ENCODE measurements around the gene TEX14.

The TEX14 gene

DNA sequence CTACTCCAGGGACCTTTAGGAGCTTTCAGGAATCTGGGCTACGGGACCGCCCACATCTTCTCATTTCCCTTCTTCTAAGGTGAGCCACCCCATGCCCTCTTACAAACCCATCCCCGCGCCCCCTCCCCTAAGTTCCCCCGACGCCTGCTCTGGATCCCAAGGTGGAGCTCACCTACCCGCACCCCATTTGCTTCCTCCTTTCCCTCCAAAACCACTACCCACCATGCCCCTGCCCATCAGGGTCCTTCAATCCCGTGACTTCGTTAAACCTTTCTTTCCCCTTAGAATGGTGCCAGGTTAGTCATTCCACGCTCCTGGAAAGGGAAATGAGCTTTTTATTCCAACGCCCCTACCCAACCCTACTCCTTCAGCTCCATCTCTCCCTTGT is 177.1 kb downstream of the TEX14 start:
- H3K4me3 ChIP-seq (replicated peaks; ENCODE audit: insufficient read depth, low read length) = peak overlapping the region; percentile 78
- H3K27ac ChIP-seq (replicated peaks) = no peak overlapping the region
- TF ChIP-seq GABPA (IDR thresholded peaks at IDR 0.05; ENCODE audit: low read depth) = no peak
- TF ChIP-seq SPI1 (IDR thresholded peaks at IDR 0.05; ENCODE audit: borderline replicate concordance, low read depth) = no peak
- TF ChIP-seq REST (IDR thresholded peaks at IDR 0.05; ENCODE audit: insufficient replicate concordance, low read depth) = no peak
- TF ChIP-seq POLR2AphosphoS5 (IDR thresholded peaks at IDR 0.05; ENCODE audit: low read depth) = no peak
- TF ChIP-seq, protein P1, sequence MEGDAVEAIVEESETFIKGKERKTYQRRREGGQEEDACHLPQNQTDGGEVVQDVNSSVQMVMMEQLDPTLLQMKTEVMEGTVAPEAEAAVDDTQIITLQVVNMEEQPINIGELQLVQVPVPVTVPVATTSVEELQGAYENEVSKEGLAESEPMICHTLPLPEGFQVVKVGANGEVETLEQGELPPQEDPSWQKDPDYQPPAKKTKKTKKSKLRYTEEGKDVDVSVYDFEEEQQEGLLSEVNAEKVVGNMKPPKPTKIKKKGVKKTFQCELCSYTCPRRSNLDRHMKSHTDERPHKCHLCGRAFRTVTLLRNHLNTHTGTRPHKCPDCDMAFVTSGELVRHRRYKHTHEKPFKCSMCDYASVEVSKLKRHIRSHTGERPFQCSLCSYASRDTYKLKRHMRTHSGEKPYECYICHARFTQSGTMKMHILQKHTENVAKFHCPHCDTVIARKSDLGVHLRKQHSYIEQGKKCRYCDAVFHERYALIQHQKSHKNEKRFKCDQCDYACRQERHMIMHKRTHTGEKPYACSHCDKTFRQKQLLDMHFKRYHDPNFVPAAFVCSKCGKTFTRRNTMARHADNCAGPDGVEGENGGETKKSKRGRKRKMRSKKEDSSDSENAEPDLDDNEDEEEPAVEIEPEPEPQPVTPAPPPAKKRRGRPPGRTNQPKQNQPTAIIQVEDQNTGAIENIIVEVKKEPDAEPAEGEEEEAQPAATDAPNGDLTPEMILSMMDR (IDR thresholded peaks at IDR 0.05; ENCODE audit: insufficient read depth, low read length) = no peak
- H3K27me3 ChIP-seq (ENCODE audit: insufficient read depth, poor library complexity, severe bottlenecking) = no peaks in the 10 kb centered on the region
- DNase-seq (ENCODE audit: low read depth in 1 of 2, low spot score in 1 of 2) = no peak

DNA sequence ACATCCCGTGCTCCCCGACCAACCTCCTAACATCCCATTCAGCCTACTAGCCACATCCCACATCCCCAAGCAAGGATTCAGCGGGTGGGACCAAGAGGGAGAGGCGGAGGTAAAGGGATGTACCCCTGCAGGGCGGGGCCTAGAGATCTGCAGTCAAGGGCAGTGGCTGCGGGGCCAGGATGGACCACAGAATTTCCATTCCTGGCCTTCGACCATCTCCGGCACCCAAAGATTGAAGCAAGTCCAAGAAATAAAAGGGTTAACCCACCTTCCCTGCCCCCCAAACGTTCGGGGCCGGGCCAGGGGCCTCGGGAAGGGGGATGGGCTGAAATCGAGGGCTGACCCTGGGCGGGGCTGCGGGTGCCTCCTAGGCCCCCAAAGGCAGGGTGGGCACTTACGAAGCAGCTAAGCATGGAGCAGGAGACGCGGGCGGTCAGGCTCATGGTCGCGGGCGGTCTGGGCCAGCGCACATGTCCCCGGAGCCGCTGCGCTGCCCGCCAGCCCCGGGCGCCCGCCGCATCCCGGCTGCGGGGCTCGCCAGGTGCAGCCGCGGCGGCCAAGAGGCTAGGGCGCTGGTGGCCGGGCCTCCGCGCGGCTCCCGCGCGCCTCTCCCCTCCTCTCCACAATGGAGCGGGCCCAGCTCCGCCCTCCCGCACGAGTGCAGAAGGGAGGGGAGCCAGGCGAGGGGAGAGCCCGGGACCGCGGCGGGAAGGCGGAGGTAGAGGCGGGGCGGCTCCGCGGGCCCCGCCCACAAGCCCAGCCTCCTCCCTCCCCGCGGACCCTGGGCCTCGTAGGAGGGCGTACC is 177.7 kb downstream of the TEX14 start, which contains the start of gene MTMR4:
Gene MTMR4, minus strand, starts transcription at position 674 of the 805 bp plus-strand sequence. Its CDS starts 231 bp downstream, at position 443.
- no peaks in the 10 kb centered on the region for H3K27me3 ChIP-seq (ENCODE audit: insufficient read depth, poor library complexity, severe bottlenecking)
- peak; percentile 55 to 73 for DNase-seq (ENCODE audit: low read depth in 1 of 2, low spot score in 1 of 2)
- TF ChIP-seq, protein P1 (IDR thresholded peaks at IDR 0.05; ENCODE audit: insufficient read depth, low read length) = no peak
- no peak for TF ChIP-seq SPI1 (IDR thresholded peaks at IDR 0.05; ENCODE audit: borderline replicate concordance, low read depth)
- TF ChIP-seq GABPA (IDR thresholded peaks at IDR 0.05; ENCODE audit: low read depth) = no peak
- TF ChIP-seq POLR2AphosphoS5 (IDR thresholded peaks at IDR 0.05; ENCODE audit: low read depth) = no peak
- TF ChIP-seq REST (IDR thresholded peaks at IDR 0.05; ENCODE audit: insufficient replicate concordance, low read depth) = no peak
- H3K27ac ChIP-seq (replicated peaks) = peak within 1 kb of the TSS; percentile 40; the same call in 1 of the 2 replicates
- H3K4me3 ChIP-seq (replicated peaks; ENCODE audit: insufficient read depth, low read length) = peak within 1 kb of the TSS; percentile 78

- TF ChIP-seq POLR2AphosphoS5 (IDR thresholded peaks at IDR 0.05; ENCODE audit: low read depth) (no peak), REST (IDR thresholded peaks at IDR 0.05; ENCODE audit: insufficient replicate concordance, low read depth) (no peak), GABPA (IDR thresholded peaks at IDR 0.05; ENCODE audit: low read depth) (no peak), SPI1 (IDR thresholded peaks at IDR 0.05; ENCODE audit: borderline replicate concordance, low read depth) (no peak)
- TF ChIP-seq, protein P1 (IDR thresholded peaks at IDR 0.05; ENCODE audit: insufficient read depth, low read length) = no peak
- no peak for DNase-seq (ENCODE audit: low read depth in 1 of 2, low spot score in 1 of 2)
- H3K27ac ChIP-seq (replicated peaks) = no peak overlapping the region
- no peaks in the 10 kb centered on the region for H3K27me3 ChIP-seq (ENCODE audit: insufficient read depth, poor library complexity, severe bottlenecking)
- peak overlapping the region; percentile 78 for H3K4me3 ChIP-seq (replicated peaks; ENCODE audit: insufficient read depth, low read length)
Observed at GRCh38 chr17:58513267-58513964, 178.4 kb downstream of the TEX14 start.
